Glutamatergic neuron (in vitro differentiated cells): ENCODE results near the gene RCSD1. TPM values are rescaled to one million over a fixed set of nuclear protein-coding genes. Genes with fewer than 3 reads are reported as not detected.
"Not testable (repeated sequence)": the region's sequence is repeated elsewhere in the genome, so short reads cannot be mapped to it uniquely, and the experiment has no call there.

Experiments used
- DNase-seq: peaks from one replicate; pipeline ENCODE4 v3.0.0; 2022
- H3K27ac Mint-ChIP-seq: one replicate; pipeline ENCODE4 v1.8.0; 2020; ENCODE audit warnings: mild to moderate bottlenecking, mixed read lengths, inconsistent platforms; ENCODE audit not compliant: unreplicated experiment
- H3K27me3 Mint-ChIP-seq: one replicate; pipeline ENCODE4 v1.8.0; 2020; ENCODE audit warnings: mild to moderate bottlenecking, moderate library complexity, mixed read lengths, inconsistent platforms; ENCODE audit not compliant: unreplicated experiment
- H3K36me3 Mint-ChIP-seq: one replicate; pipeline ENCODE4 v1.8.0; 2020; ENCODE audit warnings: mild to moderate bottlenecking, mixed read lengths, inconsistent platforms; ENCODE audit not compliant: unreplicated experiment
- H3K4me1 Mint-ChIP-seq: one replicate; pipeline ENCODE4 v1.8.0; 2020; ENCODE audit warnings: mild to moderate bottlenecking, low read depth, mixed read lengths, inconsistent platforms; ENCODE audit not compliant: unreplicated experiment
- H3K4me3 Mint-ChIP-seq: one replicate; pipeline ENCODE4 v1.8.0; 2020; ENCODE audit warnings: mild to moderate bottlenecking, mixed read lengths, inconsistent platforms; ENCODE audit not compliant: unreplicated experiment
- H3K9me3 Mint-ChIP-seq: one replicate; pipeline ENCODE4 v1.8.0; 2020; ENCODE audit warnings: mild to moderate bottlenecking, moderate library complexity, mixed read lengths, inconsistent platforms; ENCODE audit not compliant: unreplicated experiment
- CTCF ChIP-seq: fragments of 200-600 bp; sonication (generic); IDR thresholded peaks from one replicate; pipeline ENCODE4 v1.5.0; 2021; ENCODE audit not compliant: partially characterized antibody, unreplicated experiment
- total RNA-seq: library from RNA; stranded (reverse); fragmentation: NEBNext Ultra II Directional; extraction: Animal tissue kit (Norgen Biotek cat#: 25700); gene quantifications from one replicate; pipeline ENCODE4 v1.2.1, GENCODE V29; 2021; ENCODE audit not compliant: unreplicated experiment

RCSD1 gene
- total RNA-seq, 1 donor from 2014 or later = not detected

DNA sequence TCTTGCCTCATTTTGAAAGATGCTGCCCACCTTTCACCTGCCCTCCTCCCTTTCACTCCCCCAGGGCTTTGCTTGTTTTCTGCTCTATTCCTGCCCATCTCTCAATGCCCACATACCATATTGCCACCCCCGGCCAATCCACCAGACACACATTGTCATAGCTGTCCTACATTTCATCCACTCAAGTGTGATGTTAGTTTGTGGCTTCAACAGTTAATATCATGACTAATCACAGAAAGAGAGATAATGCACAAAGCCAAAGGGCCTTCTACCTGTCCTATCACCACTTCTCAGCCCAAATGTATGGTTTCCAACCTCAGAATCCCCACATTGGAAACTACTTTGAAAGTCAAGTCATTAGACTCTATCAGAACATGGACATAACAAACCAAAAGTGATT, 18.0 kb upstream of the RCSD1 start:
- no peak for DNase-seq
- peaks cover 17% of the 10 kb centered on the region for H3K9me3 Mint-ChIP-seq
- TF ChIP-seq CTCF = no peak
- no peak overlapping the region for H3K27ac Mint-ChIP-seq
- no peak overlapping the region for H3K4me3 Mint-ChIP-seq
- peaks cover 24% of the 10 kb centered on the region for H3K36me3 Mint-ChIP-seq
- H3K4me1 Mint-ChIP-seq = peaks cover 19% of the 10 kb centered on the region
- no peaks in the 10 kb centered on the region for H3K27me3 Mint-ChIP-seq

DNA sequence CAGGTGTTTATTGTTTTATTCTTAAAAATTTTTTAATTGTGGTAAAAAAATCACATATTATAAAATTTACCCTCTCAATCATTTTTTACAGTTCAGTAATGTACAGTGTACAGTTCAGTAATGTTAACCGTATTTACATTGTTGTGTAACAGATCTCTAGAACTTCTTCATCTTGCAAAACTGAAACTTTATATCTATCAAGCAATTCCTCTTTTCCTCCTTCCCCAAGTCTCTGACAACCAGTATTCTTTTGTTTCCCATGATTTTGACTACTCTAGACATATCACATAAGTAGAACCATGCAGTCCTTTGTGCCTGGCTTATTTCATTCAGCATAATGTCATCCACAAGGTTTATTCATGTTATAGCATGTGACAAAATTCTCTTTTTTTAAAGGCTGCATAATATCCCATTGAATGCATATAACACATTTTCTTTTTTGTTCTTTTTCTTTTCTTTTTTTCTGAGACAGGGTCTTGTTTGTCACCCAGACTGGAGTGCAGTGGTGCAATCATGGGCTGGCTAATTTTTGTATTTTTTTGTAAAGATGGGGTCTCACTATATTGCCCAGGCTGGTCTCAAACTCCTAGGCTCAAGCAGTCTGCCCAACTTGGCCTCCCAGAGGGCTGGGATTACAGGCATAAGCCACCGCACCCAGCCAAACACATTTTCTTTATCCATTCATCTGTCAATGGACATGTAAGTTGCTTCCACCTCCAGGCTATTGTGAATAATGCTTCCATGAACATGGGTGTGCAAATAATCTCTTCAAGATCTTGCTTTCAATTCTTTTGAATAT, 17.2 kb upstream of the RCSD1 start:
- Mint-ChIP-seq H3K27me3 (no peaks in the 10 kb centered on the region), H3K36me3 (peaks cover 20% of the 10 kb centered on the region), H3K9me3 (peaks cover 13% of the 10 kb centered on the region), H3K27ac (no peak overlapping the region), H3K4me1 (peaks cover 25% of the 10 kb centered on the region), H3K4me3 (no peak overlapping the region)
- TF ChIP-seq CTCF = no peak
- no peak for DNase-seq

- peaks cover 12% of the 10 kb centered on the region for H3K36me3 Mint-ChIP-seq
- DNase-seq = not testable (repeated sequence)
Measured at GRCh38 chr1:167613984-167614383, 16.0 kb upstream of the RCSD1 start.

GRCh38 chr1:167614851-167615250, 15.2 kb upstream of the RCSD1 start:
- peaks cover 19% of the 10 kb centered on the region for H3K4me1 Mint-ChIP-seq
- peaks cover 2% of the 10 kb centered on the region for H3K27me3 Mint-ChIP-seq
- no peak overlapping the region for H3K4me3 Mint-ChIP-seq
- TF ChIP-seq CTCF = no peak
- H3K9me3 Mint-ChIP-seq = peaks cover 6% of the 10 kb centered on the region
- no peak for DNase-seq
- peaks cover 9% of the 10 kb centered on the region for H3K36me3 Mint-ChIP-seq
- no peak overlapping the region for H3K27ac Mint-ChIP-seq

More at GRCh38 chr1:167613984-167614383, 16.0 kb upstream of the RCSD1 start:
- H3K4me3 Mint-ChIP-seq, H3K9me3 Mint-ChIP-seq, H3K27ac Mint-ChIP-seq, H3K27me3 Mint-ChIP-seq: not testable (repeated sequence)
- H3K4me1 Mint-ChIP-seq = peaks cover 25% of the 10 kb centered on the region

GRCh38 chr1:167616521-167616920, 13.5 kb upstream of the RCSD1 start:
- TF ChIP-seq CTCF = no peak

More at GRCh38 chr1:167616521-167616920, 13.5 kb upstream of the RCSD1 start:
- Mint-ChIP-seq H3K4me3 (no peak overlapping the region), H3K4me1 (peaks cover 15% of the 10 kb centered on the region), H3K27ac (no peak overlapping the region), H3K36me3 (peaks cover 9% of the 10 kb centered on the region), H3K9me3 (peaks cover 4% of the 10 kb centered on the region), H3K27me3 (peaks cover 2% of the 10 kb centered on the region)
- no peak for DNase-seq
